Keratinocyte (primary cell): Measurements from ENCODE around the gene TWNK.

Source experiments
- CTCF ChIP-seq, 3 experiments: IDR thresholded peaks in 1 of 3; conservative IDR thresholded peaks in 1 of 3; optimal IDR thresholded peaks in 1 of 3; 2 replicates in 2 of 3; 3 replicates in 1 of 3; pipeline versions ENCODE3 to v1.5.1; 2011; ENCODE audit warnings: low read length in 3 of 3, mild to moderate bottlenecking in 3 of 3, moderate library complexity in 2 of 3, control low read depth in 1 of 3, inconsistent platforms in 1 of 3; ENCODE audit not compliant: insufficient read depth in 2 of 3; ENCODE audit errors: extremely low read depth in 1 of 3
- EZH2 ChIP-seq: IDR thresholded peaks from one replicate; pipeline ENCODE4 v1.6.1; 2012; ENCODE audit warnings: inconsistent platforms, mild to moderate bottlenecking, low read length, moderate library complexity

GRCh38 chr10:101036726-101037125, 49.4 kb downstream of the TWNK start:
- no peak for TF ChIP-seq CTCF (optimal IDR thresholded peaks at IDR 0.05 in 1 of 3, IDR thresholded peaks at IDR 0.05 in 1 of 3, conservative IDR thresholded peaks at IDR 0.05 in 1 of 3; ENCODE audit: extremely low read depth in 1 of 3, insufficient read depth in 2 of 3, low read length in 3 of 3)
- no peak for TF ChIP-seq EZH2
